CD14-positive monocyte (primary cell): ENCODE measurements around the gene SFTPB. TPM values are rescaled to one million over a fixed set of nuclear protein-coding genes. Genes with fewer than 3 reads are reported as not detected.
A peak's percentile ranks its signal among the peaks of the same experiment; 100 is the strongest.

Source experiments
- DNase-seq, 3 donors: peaks; one replicate each; pipeline ENCODE4 v3.0.0-alpha.2; 2011 to 2022
- H2AFZ ChIP-seq: 2 replicates; pipeline ENCODE4 v1.6.0; 2012; ENCODE audit warnings: mild to moderate bottlenecking, low read depth, low read length, inconsistent platforms; ENCODE audit not compliant: insufficient read depth, poor library complexity, severe bottlenecking
- H3K27ac ChIP-seq, 2 donors: 1 replicate in 1 of 2; 2 replicates in 1 of 2; pipeline ENCODE4 v1.5.1; 2012 to 2013; ENCODE audit warnings: low read length in 2 of 2, control low read depth in 1 of 2, inconsistent platforms in 1 of 2, low read depth in 1 of 2, mild to moderate bottlenecking in 1 of 2
- H3K27me3 ChIP-seq, 2 donors: one replicate each; pipeline versions ENCODE4 v1.6.0 to v1.6.1; 2011 to 2013; ENCODE audit warnings: low read length in 2 of 2; ENCODE audit not compliant: control insufficient read depth in 2 of 2, insufficient read depth in 2 of 2
- H3K36me3 ChIP-seq, 2 donors: replicated peaks in 1 of 2; 1 replicate in 1 of 2; 2 replicates in 1 of 2; pipeline versions ENCODE4 v1.5.1 to v1.6.1; 2012 to 2013; ENCODE audit warnings: low read length in 2 of 2, control low read depth in 1 of 2, inconsistent platforms in 1 of 2, mild to moderate bottlenecking in 1 of 2; ENCODE audit not compliant: insufficient read depth in 2 of 2, control insufficient read depth in 1 of 2
- H3K4me1 ChIP-seq, 2 donors: 1 replicate in 1 of 2; 2 replicates in 1 of 2; pipeline versions ENCODE4 v1.5.1 to v1.6.1; 2012 to 2013; ENCODE audit warnings: low read length in 2 of 2, control low read depth in 1 of 2, inconsistent platforms in 1 of 2, mild to moderate bottlenecking in 1 of 2, moderate library complexity in 1 of 2; ENCODE audit not compliant: insufficient read depth in 2 of 2, control insufficient read depth in 1 of 2
- H3K4me2 ChIP-seq: replicated peaks from 2 replicates; pipeline ENCODE3; 2012; ENCODE audit warnings: low read length, moderate library complexity, mild to moderate bottlenecking; ENCODE audit not compliant: poor library complexity, severe bottlenecking; ENCODE audit errors: extremely low read depth
- H3K4me3 ChIP-seq, 3 experiments: fragments of 200-600 bp in 1 of 3; sonication (generic) in 1 of 3; replicated peaks in 1 of 3; 1 replicate in 2 of 3; 2 replicates in 1 of 3; pipeline ENCODE4 v1.5.1; 2011 to 2013; ENCODE audit warnings: low read length in 3 of 3, mild to moderate bottlenecking in 3 of 3, control low read depth in 2 of 3, low read depth in 2 of 3, inconsistent platforms in 1 of 3, moderate library complexity in 1 of 3
- H3K79me2 ChIP-seq: 2 replicates; pipeline ENCODE4 v1.6.0; 2012; ENCODE audit warnings: mild to moderate bottlenecking, control low read depth, inconsistent platforms, low read length, moderate library complexity; ENCODE audit not compliant: insufficient read depth
- H3K9ac ChIP-seq: 2 replicates; pipeline ENCODE4 v1.6.0; 2017; ENCODE audit warnings: low read length, mild to moderate bottlenecking; ENCODE audit not compliant: insufficient read depth, poor library complexity, severe bottlenecking
- H3K9me3 ChIP-seq, 2 donors: replicated peaks in 1 of 2; 1 replicate in 1 of 2; 2 replicates in 1 of 2; pipeline versions ENCODE4 v1.5.1 to v1.6.1; 2012 to 2013; ENCODE audit warnings: low read length in 2 of 2, control low read depth in 1 of 2; ENCODE audit not compliant: control insufficient read depth in 1 of 2, insufficient read depth in 1 of 2
- H4K20me1 ChIP-seq: 2 replicates; pipeline ENCODE4 v1.6.0; 2012; ENCODE audit warnings: mild to moderate bottlenecking, low read length, control low read depth, moderate library complexity; ENCODE audit not compliant: insufficient read depth
- H3K27ac Mint-ChIP-seq, 7 donors: one replicate each; pipeline ENCODE4 v1.8.0; 2020; ENCODE audit warnings: mild to moderate bottlenecking in 7 of 7, mixed read lengths in 7 of 7, moderate library complexity in 6 of 7, inconsistent platforms in 2 of 7
- H3K27me3 Mint-ChIP-seq, 3 donors: one replicate each; pipeline ENCODE4 v1.8.0; 2021 to 2022; ENCODE audit warnings: low read depth in 3 of 3, mild to moderate bottlenecking in 3 of 3, mixed read lengths in 3 of 3, moderate library complexity in 3 of 3, inconsistent platforms in 1 of 3
- H3K36me3 Mint-ChIP-seq, 2 donors: one replicate each; pipeline ENCODE4 v1.8.0; 2020; ENCODE audit warnings: mixed read lengths in 2 of 2, inconsistent platforms in 1 of 2, mild to moderate bottlenecking in 1 of 2
- H3K4me1 Mint-ChIP-seq: one replicate; pipeline ENCODE4 v1.8.0; 2020; ENCODE audit warnings: mild to moderate bottlenecking, mixed read lengths
- H3K4me3 Mint-ChIP-seq, 2 donors: one replicate each; pipeline ENCODE4 v1.8.0; 2020; ENCODE audit warnings: mild to moderate bottlenecking in 2 of 2, mixed read lengths in 2 of 2, moderate library complexity in 1 of 2
- H3K9me3 Mint-ChIP-seq, 7 donors: one replicate each; pipeline ENCODE4 v1.8.0; 2020 to 2022; ENCODE audit warnings: mixed read lengths in 7 of 7, mild to moderate bottlenecking in 6 of 7, moderate library complexity in 6 of 7, inconsistent platforms in 2 of 7
- WGBS: methylation state at CpG from one replicate; pipeline ENCODE4 v1.1.5; 2013; ENCODE audit warnings: missing lambda C conversion rate; ENCODE audit not compliant: insufficient coverage; 5-methylcytosine and 5-hydroxymethylcytosine counted together
- intact Hi-C, 2 donors: fragments of 100-400 bp; cut with micrococcal nuclease; formaldehyde crosslinking; loops; one replicate each; pipeline versions ENCODE4 v1.15.0 to v1.15.1; 2023
- polyA plus RNA-seq, 3 donors: library from polyadenylated mRNA; depleted of rRNA in 1 of 3; unstranded in 2 of 3; stranded (reverse) in 1 of 3; fragments of 300-500 nt in 2 of 3; fragments of >200 nt in 1 of 3; fragmentation: Illumina TruSeq in 2 of 3; gene quantifications; 1 replicate in 2 of 3; 2 replicates in 1 of 3; pipeline ENCODE4 v1.2.3, GENCODE V29; 2012 to 2021
- TF ChIP-seq, protein P1 (sequence below): fragments of 200-600 bp; IDR thresholded peaks from one replicate; pipeline ENCODE4 v1.8.0; 2022; ENCODE audit warnings: antibody characterized with exemption, mild to moderate bottlenecking

Gene SFTPB
- polyA plus RNA-seq, 3 donors: 0.18 to 0.47 TPM; not detected in 1

DNA sequence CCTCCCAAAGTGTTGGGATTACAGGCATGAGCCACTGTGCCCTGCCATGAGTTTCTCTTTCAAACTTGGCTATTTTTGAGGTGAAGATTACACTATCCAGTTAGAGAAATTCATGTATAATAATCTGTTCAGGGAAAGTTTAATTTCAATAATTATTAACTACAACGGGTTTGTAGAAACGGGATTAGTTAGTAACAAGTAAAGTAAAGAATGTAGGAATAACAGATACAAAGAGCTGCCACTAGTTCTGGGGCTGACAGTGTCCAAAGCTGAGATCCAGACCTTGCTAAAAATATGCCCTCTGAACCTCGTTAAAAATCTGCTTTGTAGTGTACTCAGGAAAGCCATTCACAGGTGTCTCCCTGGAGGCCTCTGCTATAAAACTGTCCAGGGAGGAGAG lies 16.9 kb downstream of the SFTPB start:
- Histone ChIP-seq H3K4me2 (no peak overlapping the region), H3K4me3 (no peak overlapping the region), H3K27ac (no peak overlapping the region), H3K4me1 (peaks cover 17% of the 10 kb centered on the region in 2 donors), H3K36me3 (peaks cover 52 to 89% of the 10 kb centered on the region in 2 donors), H4K20me1 (no peaks in the 10 kb centered on the region), H3K79me2 (no peaks in the 10 kb centered on the region), H3K9me3 (no peaks in the 10 kb centered on the region), H2AFZ (no peak overlapping the region), H3K9ac (no peak overlapping the region), H3K27me3 (no peaks in the 10 kb centered on the region)
- Mint-ChIP-seq H3K9me3 (no peaks in the 10 kb centered on the region), H3K27me3 (peaks cover 0 to 1% (median 0%) of the 10 kb centered on the region in 3 donors), H3K36me3 (peaks cover 76 to 94% of the 10 kb centered on the region in 2 donors), H3K4me1 (peaks cover 22% of the 10 kb centered on the region), H3K27ac (peak overlapping the region in 2 of 7 donors; percentile 4 to 54), H3K4me3 (no peak overlapping the region)
- intact Hi-C loops: no loop called here
- 100% methylated on average over 1 of the region's 3 CpGs for WGBS
- TF ChIP-seq, protein P1, sequence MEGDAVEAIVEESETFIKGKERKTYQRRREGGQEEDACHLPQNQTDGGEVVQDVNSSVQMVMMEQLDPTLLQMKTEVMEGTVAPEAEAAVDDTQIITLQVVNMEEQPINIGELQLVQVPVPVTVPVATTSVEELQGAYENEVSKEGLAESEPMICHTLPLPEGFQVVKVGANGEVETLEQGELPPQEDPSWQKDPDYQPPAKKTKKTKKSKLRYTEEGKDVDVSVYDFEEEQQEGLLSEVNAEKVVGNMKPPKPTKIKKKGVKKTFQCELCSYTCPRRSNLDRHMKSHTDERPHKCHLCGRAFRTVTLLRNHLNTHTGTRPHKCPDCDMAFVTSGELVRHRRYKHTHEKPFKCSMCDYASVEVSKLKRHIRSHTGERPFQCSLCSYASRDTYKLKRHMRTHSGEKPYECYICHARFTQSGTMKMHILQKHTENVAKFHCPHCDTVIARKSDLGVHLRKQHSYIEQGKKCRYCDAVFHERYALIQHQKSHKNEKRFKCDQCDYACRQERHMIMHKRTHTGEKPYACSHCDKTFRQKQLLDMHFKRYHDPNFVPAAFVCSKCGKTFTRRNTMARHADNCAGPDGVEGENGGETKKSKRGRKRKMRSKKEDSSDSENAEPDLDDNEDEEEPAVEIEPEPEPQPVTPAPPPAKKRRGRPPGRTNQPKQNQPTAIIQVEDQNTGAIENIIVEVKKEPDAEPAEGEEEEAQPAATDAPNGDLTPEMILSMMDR: no peak
- DNase-seq: no peak

DNA sequence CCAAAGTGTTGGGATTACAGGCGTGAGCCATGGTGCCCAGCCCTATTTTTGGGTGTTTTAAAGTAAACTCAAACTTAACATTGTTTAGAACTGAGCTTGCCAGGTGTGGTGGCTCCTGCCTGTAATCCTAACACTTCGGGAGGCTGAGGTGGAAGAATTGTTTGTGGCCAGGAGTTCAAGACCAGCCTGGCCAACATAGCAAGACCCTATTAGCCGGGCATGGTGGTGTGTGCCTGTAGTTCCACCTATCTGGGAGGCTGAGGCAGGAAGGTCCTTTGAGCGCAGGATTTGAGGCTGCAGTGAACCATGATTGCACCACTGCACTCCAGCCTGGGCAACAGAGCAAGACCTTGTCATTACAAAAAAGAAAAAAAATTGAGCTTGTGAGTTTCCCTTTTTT lies 17.5 kb downstream of the SFTPB start:
- Histone ChIP-seq H3K4me1 (peaks cover 17% of the 10 kb centered on the region in 2 donors), H3K9ac (no peak overlapping the region), H3K4me2 (no peak overlapping the region), H3K4me3 (no peak overlapping the region), H4K20me1 (no peaks in the 10 kb centered on the region), H3K9me3 (no peaks in the 10 kb centered on the region), H3K27ac (no peak overlapping the region), H3K79me2 (no peaks in the 10 kb centered on the region), H3K36me3 (peaks cover 54 to 89% of the 10 kb centered on the region in 2 donors), H2AFZ (no peak overlapping the region), H3K27me3 (no peaks in the 10 kb centered on the region)
- Mint-ChIP-seq H3K4me3 (no peak overlapping the region), H3K9me3 (no peaks in the 10 kb centered on the region), H3K4me1 (peaks cover 22% of the 10 kb centered on the region), H3K36me3 (peaks cover 77 to 97% of the 10 kb centered on the region in 2 donors), H3K27ac (no peak overlapping the region), H3K27me3 (peaks cover 0 to 1% (median 0%) of the 10 kb centered on the region in 3 donors)
- DNase-seq: no peak
- WGBS: 95% methylated on average over 2 of the region's 4 CpGs
- intact Hi-C loops: no loop called here
- TF ChIP-seq, protein P1: no peak
